Measurements from ENCODE around the gene NTRK1. TPM values are rescaled to one million over a fixed set of nuclear protein-coding genes. Genes with fewer than 3 reads are reported as not detected.

NTRK1 gene
- total RNA-seq, 6 experiments from 2014 or later = 0.10 TPM; not detected in 5

GRCh38 chr1:156903328-156904091 is 42.8 kb downstream of the NTRK1 start:
- H3K4me1 Mint-ChIP-seq (ENCODE audit: low read depth) = peaks cover 42% of the 10 kb centered on the region
- peaks cover 6% of the 10 kb centered on the region for H3K27me3 Mint-ChIP-seq (ENCODE audit: insufficient read depth)

GRCh38 chr1:156904187-156904959 is 43.7 kb downstream of the NTRK1 start:
- no peak overlapping the region for H3K27ac Mint-ChIP-seq
- peaks cover 36% of the 10 kb centered on the region for H3K4me1 Mint-ChIP-seq (ENCODE audit: low read depth)
- H3K36me3 Mint-ChIP-seq (ENCODE audit: low read depth) = no peaks in the 10 kb centered on the region; the same call in 1 of the 2 replicates
- TF ChIP-seq CTCF (IDR thresholded peaks at IDR 0.05) = no peak
- no peak for DNase-seq
- no peak overlapping the region for H3K4me3 Mint-ChIP-seq
- H3K9me3 Mint-ChIP-seq = no peaks in the 10 kb centered on the region
- peaks cover 6% of the 10 kb centered on the region for H3K27me3 Mint-ChIP-seq (ENCODE audit: insufficient read depth)

More at GRCh38 chr1:156903328-156904091, 42.8 kb downstream of the NTRK1 start:
- no peak for TF ChIP-seq CTCF (IDR thresholded peaks at IDR 0.05)
- H3K36me3 Mint-ChIP-seq (ENCODE audit: low read depth) = peaks cover 5% of the 10 kb centered on the region; the same call in 1 of the 2 replicates
- peak overlapping the region; percentile 42; the same call in 1 of the 2 replicates for H3K27ac Mint-ChIP-seq
- no peak overlapping the region for H3K4me3 Mint-ChIP-seq
- no peaks in the 10 kb centered on the region for H3K9me3 Mint-ChIP-seq
- no peak for DNase-seq

GRCh38 chr1:156905176-156905575 is 44.5 kb downstream of the NTRK1 start:
- Mint-ChIP-seq H3K36me3 (ENCODE audit: low read depth) (no peaks in the 10 kb centered on the region; the same call in 1 of the 2 replicates), H3K4me1 (ENCODE audit: low read depth) (peaks cover 36% of the 10 kb centered on the region), H3K27me3 (ENCODE audit: insufficient read depth) (peaks cover 6% of the 10 kb centered on the region), H3K4me3 (no peak overlapping the region), H3K27ac (no peak overlapping the region), H3K9me3 (no peaks in the 10 kb centered on the region)
- TF ChIP-seq CTCF (IDR thresholded peaks at IDR 0.05) = no peak
- DNase-seq = no peak

- no peaks in the 10 kb centered on the region for H3K9me3 Mint-ChIP-seq
- peaks cover 6% of the 10 kb centered on the region for H3K27me3 Mint-ChIP-seq (ENCODE audit: insufficient read depth)
- H3K27ac Mint-ChIP-seq = no peak overlapping the region
- no peak for TF ChIP-seq CTCF (IDR thresholded peaks at IDR 0.05)
- H3K36me3 Mint-ChIP-seq (ENCODE audit: low read depth) = no peaks in the 10 kb centered on the region; the same call in 1 of the 2 replicates
- no peak overlapping the region for H3K4me3 Mint-ChIP-seq
- H3K4me1 Mint-ChIP-seq (ENCODE audit: low read depth) = peaks cover 36% of the 10 kb centered on the region
- DNase-seq = no peak
Observed at GRCh38 chr1:156905651-156906050, 45.0 kb downstream of the NTRK1 start.

- no peak for DNase-seq
- no peak overlapping the region for H3K4me3 Mint-ChIP-seq
- peaks cover 32% of the 10 kb centered on the region for H3K4me1 Mint-ChIP-seq (ENCODE audit: low read depth)
- peaks cover 8% of the 10 kb centered on the region for H3K27me3 Mint-ChIP-seq (ENCODE audit: insufficient read depth)
- H3K9me3 Mint-ChIP-seq = no peaks in the 10 kb centered on the region
- H3K36me3 Mint-ChIP-seq (ENCODE audit: low read depth) = no peaks in the 10 kb centered on the region; the same call in 1 of the 2 replicates
- H3K27ac Mint-ChIP-seq = no peak overlapping the region; the same call in 1 of the 2 replicates
- TF ChIP-seq CTCF (IDR thresholded peaks at IDR 0.05) = no peak
Observed at GRCh38 chr1:156906206-156906906, 45.7 kb downstream of the NTRK1 start.

All from HFFc6 (cell line).